Kidney (tissue), 14 donors: ENCODE measurements around the gene CREBL2. TPM values are rescaled to one million over a fixed set of nuclear protein-coding genes. Genes with fewer than 3 reads are reported as not detected.

Experiments
- DNase-seq, 5 donors: peaks; one replicate each; pipeline ENCODE4 v3.0.0-alpha.2; 2013 to 2020
- FAIRE-seq: peaks from 2 replicates; lab custom pipeline; 2012; peaks lifted over from hg19 to GRCh38; lab: Jason Lieb, UNC
- H3K27ac ChIP-seq, 2 donors: one replicate each; pipeline ENCODE4 v1.7.0; 2013; ENCODE audit warnings: low read depth in 2 of 2, low read length in 2 of 2, inconsistent platforms in 1 of 2
- H3K27me3 ChIP-seq: one replicate; pipeline ENCODE4 v1.7.1; 2013; ENCODE audit warnings: low read length, inconsistent platforms; ENCODE audit not compliant: control insufficient read depth, insufficient read depth
- H3K36me3 ChIP-seq, 3 donors: one replicate each; pipeline versions ENCODE4 v1.7.0 to v1.7.1; 2013; ENCODE audit warnings: low read length in 3 of 3, control low read depth in 1 of 3, inconsistent platforms in 1 of 3; ENCODE audit not compliant: insufficient read depth in 3 of 3, control insufficient read depth in 2 of 3
- H3K4me1 ChIP-seq, 3 donors: one replicate each; pipeline versions ENCODE4 v1.7.0 to v1.7.1; 2013; ENCODE audit warnings: low read length in 3 of 3, inconsistent platforms in 1 of 3, low read depth in 1 of 3; ENCODE audit not compliant: control insufficient read depth in 2 of 3, insufficient read depth in 2 of 3
- H3K4me3 ChIP-seq, 3 donors: one replicate each; pipeline versions ENCODE4 v1.7.0 to v1.8.1; 2013; ENCODE audit warnings: low read length in 3 of 3, control low read depth in 1 of 3, inconsistent platforms in 1 of 3
- H3K9ac ChIP-seq, 3 donors: one replicate each; pipeline versions ENCODE4 v1.7.0 to v1.7.1; 2013; ENCODE audit warnings: low read length in 3 of 3, control low read depth in 1 of 3, inconsistent platforms in 1 of 3
- H3K9me3 ChIP-seq, 3 donors: one replicate each; pipeline versions ENCODE4 v1.7.0 to v1.7.1; 2013; ENCODE audit warnings: low read length in 3 of 3, control low read depth in 1 of 3, inconsistent platforms in 1 of 3; ENCODE audit not compliant: control insufficient read depth in 2 of 3, insufficient read depth in 1 of 3
- intact Hi-C: fragments of 100-400 bp; cut with DNase I; formaldehyde crosslinking; loops from one replicate; pipeline ENCODE4 v1.11.1; 2022
- polyA plus RNA-seq: library from polyadenylated mRNA; stranded (reverse); fragments of 350-450 nt; fragmentation: Illumina TruSeq; extraction: RNeasy Lipid Tissue Mini Kit (QIAGEN cat#74804); gene quantifications from one replicate; pipeline ENCODE4 v1.2.3, GENCODE V29; 2014; ENCODE audit warnings: low read depth, low replicate concordance; ENCODE audit not compliant: insufficient read depth
- total RNA-seq: library from RNA; stranded (reverse); fragmentation: NEBNext Ultra II Directional; extraction: Animal tissue kit (Norgen Biotek cat#: 25700); gene quantifications from one replicate; pipeline ENCODE4 v1.2.1, GENCODE V29; 2021
- TF ChIP-seq, protein P1 (sequence below): IDR thresholded peaks from 3 replicates; pipeline ENCODE4 v1.5.1; 2012; ENCODE audit warnings: mild to moderate bottlenecking, moderate library complexity, borderline replicate concordance; ENCODE audit not compliant: insufficient read depth; ENCODE audit errors: extremely low read depth
- donor health status: control.
- donor health status: control.
- donor health status: control.
- donor health status: control.
- donor health status: control.
- donor health status: DM: yes; HTN: yes; CAD: no.
- donor health status: Normal renal cell carcinoma (clear cell type).

The CREBL2 gene
- total and polyA plus RNA-seq, 2 donors from 2014 or later: 35.8 to 38.6 TPM

GRCh38 chr12:12582895-12583303, 28.8 kb upstream of the CREBL2 start:
- Histone ChIP-seq H3K4me1 (peaks cover 0 to 2% (median 0%) of the 10 kb centered on the region in 3 donors), H3K9ac (no peak overlapping the region), H3K4me3 (no peak overlapping the region), H3K27ac (no peak overlapping the region), H3K36me3 (no peaks in the 10 kb centered on the region), H3K9me3 (no peaks in the 10 kb centered on the region), H3K27me3 (no peaks in the 10 kb centered on the region)
- intact Hi-C loops: no loop called here
- DNase-seq (peak in 3 of 5 donors; percentile 11 to 60 (median 34)), FAIRE-seq (no peak)
- TF ChIP-seq, protein P1, sequence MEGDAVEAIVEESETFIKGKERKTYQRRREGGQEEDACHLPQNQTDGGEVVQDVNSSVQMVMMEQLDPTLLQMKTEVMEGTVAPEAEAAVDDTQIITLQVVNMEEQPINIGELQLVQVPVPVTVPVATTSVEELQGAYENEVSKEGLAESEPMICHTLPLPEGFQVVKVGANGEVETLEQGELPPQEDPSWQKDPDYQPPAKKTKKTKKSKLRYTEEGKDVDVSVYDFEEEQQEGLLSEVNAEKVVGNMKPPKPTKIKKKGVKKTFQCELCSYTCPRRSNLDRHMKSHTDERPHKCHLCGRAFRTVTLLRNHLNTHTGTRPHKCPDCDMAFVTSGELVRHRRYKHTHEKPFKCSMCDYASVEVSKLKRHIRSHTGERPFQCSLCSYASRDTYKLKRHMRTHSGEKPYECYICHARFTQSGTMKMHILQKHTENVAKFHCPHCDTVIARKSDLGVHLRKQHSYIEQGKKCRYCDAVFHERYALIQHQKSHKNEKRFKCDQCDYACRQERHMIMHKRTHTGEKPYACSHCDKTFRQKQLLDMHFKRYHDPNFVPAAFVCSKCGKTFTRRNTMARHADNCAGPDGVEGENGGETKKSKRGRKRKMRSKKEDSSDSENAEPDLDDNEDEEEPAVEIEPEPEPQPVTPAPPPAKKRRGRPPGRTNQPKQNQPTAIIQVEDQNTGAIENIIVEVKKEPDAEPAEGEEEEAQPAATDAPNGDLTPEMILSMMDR: no peak

DNA sequence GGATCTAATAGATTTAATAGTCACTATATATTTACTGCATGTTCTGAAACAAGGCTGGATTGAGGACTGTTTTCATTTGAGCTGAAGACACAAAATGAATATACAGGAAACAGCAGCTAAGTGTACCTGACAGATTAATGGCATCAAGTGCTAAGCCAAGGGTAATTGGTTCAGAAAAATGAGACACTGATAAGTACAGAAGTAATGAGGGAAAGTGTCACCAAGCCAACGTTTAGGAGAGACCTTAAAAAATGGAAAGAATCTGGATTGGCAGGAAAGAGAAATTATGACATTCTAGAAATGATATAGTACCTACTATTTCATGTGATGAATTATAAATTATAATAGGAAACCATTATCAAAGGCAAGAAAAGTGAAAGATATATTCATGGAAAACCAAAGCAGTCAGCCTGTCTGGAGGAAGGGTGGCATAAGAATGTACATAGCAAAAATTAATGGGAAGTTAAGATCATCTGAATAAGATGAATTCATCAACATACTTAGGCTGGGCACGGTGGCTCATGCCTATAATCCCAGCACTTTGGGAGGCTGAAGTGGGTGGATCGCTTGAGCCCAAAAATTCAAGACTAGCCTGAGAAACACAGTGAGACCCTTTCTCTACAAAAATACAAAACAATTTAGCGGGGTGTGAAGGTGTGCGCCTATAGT, 28.0 kb upstream of the CREBL2 start:
- Histone ChIP-seq H3K9ac (no peak overlapping the region), H3K27me3 (no peaks in the 10 kb centered on the region), H3K27ac (no peak overlapping the region), H3K36me3 (no peaks in the 10 kb centered on the region), H3K4me1 (peaks cover 0 to 2% (median 0%) of the 10 kb centered on the region in 3 donors), H3K9me3 (no peaks in the 10 kb centered on the region), H3K4me3 (no peak overlapping the region)
- no peak for FAIRE-seq
- DNase-seq: no peak
- TF ChIP-seq, protein P1: no peak
- intact Hi-C loops: no loop called here

DNA sequence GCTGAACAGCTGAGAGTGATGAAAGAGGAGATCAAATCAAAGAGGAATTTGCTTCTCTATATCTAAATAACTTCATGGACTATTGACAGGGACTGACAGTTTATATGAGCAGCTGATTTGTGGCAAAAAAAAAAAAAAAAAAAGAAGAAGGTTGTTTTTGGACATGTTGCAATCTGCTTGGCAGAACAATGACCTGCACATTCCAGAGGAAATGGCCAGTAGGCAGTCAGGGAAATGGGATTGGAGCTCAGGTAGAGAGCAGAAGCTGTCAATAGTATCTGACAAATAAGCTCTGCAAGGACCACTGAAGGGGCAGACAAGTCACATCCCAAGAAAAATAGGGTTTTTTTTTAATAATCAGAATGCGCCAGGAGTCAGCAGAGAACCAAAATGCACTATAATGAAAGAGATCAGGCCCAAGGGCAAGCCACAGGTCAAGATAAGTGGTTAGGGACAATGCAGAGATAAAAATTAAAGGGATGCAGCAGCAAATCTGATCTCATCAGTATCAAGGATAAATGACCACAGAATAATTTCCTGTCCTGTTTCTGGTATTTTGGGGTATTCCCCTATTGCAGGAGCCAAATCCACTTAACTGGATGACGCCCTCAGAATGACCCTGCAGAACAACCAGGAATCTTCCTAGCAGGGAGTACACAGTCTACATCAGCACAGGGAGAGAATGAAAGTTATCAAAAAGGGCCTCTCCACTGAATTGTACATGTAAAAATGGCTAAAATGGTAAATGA, 26.4 kb upstream of the CREBL2 start:
- TF ChIP-seq, protein P1: no peak
- Histone ChIP-seq H3K36me3 (no peaks in the 10 kb centered on the region), H3K27me3 (no peaks in the 10 kb centered on the region), H3K27ac (no peak overlapping the region), H3K9me3 (no peaks in the 10 kb centered on the region), H3K4me1 (peaks cover 0 to 2% (median 0%) of the 10 kb centered on the region in 3 donors), H3K9ac (no peak overlapping the region), H3K4me3 (no peak overlapping the region)
- FAIRE-seq (no peak), DNase-seq (no peak)
- intact Hi-C loops: no loop called here
